Sigmoid colon (tissue), 7 donors: Measurements from ENCODE around the gene ZNF775. TPM values are rescaled to one million over a fixed set of nuclear protein-coding genes. Genes with fewer than 3 reads are reported as not detected.

Experiments
- DNase-seq: peaks from one replicate; pipeline ENCODE4 v3.0.0-alpha.2; 2019
- H3K27ac ChIP-seq, 4 donors: fragments of 200-600 bp; sonication (generic); one replicate each; pipeline ENCODE4 v1.5.1; 2016 to 2019; ENCODE audit warnings: mild to moderate bottlenecking in 1 of 4
- H3K27me3 ChIP-seq, 3 donors: fragments of 200-600 bp; sonication (generic); one replicate each; pipeline ENCODE4 v1.5.1; 2019; ENCODE audit warnings: mild to moderate bottlenecking in 1 of 3
- H3K36me3 ChIP-seq, 4 donors: fragments of 200-600 bp; sonication (generic); one replicate each; pipeline ENCODE4 v1.5.1; 2016 to 2019
- H3K4me1 ChIP-seq, 4 donors: fragments of 200-600 bp; sonication (generic); one replicate each; pipeline ENCODE4 v1.5.1; 2017 to 2019
- H3K4me3 ChIP-seq, 4 donors: fragments of 200-600 bp; sonication (generic); one replicate each; pipeline ENCODE4 v1.5.1; 2017 to 2019; ENCODE audit warnings: mild to moderate bottlenecking in 2 of 4, moderate library complexity in 1 of 4
- H3K9me3 ChIP-seq, 4 donors: fragments of 200-600 bp in 3 of 4; sonication (generic) in 3 of 4; one replicate each; pipeline versions ENCODE4 v1.5.1 to v1.6.1; 2013 to 2019
- CTCF ChIP-seq, 4 experiments: fragments of 450-650 bp in 3 of 4; fragments of 200-600 bp in 1 of 4; IDR thresholded peaks; one replicate each; pipeline ENCODE4 v1.5.1; 2016 to 2019; ENCODE audit warnings: antibody characterized with exemption in 4 of 4, mild to moderate bottlenecking in 3 of 4, moderate library complexity in 2 of 4
- EP300 ChIP-seq, 4 donors: sonication (generic); formaldehyde crosslinking; IDR thresholded peaks; one replicate each; pipeline ENCODE4 v1.6.1; 2017; ENCODE audit warnings: antibody characterized with exemption in 4 of 4
- POLR2A ChIP-seq, 2 donors: fragments of 450-650 bp; IDR thresholded peaks; one replicate each; pipeline ENCODE4 v1.6.1; 2016; ENCODE audit warnings: antibody characterized with exemption in 2 of 2, mild to moderate bottlenecking in 2 of 2, moderate library complexity in 2 of 2
- POLR2AphosphoS5 ChIP-seq, 4 donors: sonication (generic); formaldehyde crosslinking; IDR thresholded peaks; one replicate each; pipeline ENCODE4 v1.6.1; 2017; ENCODE audit warnings: antibody characterized with exemption in 4 of 4
- WGBS, 2 donors: extraction: QIAGEN DNeasy Blood & Tissue Kit; methylation state at CpG; one replicate each; pipeline ENCODE4 v1.1.7; 2013; 5-methylcytosine and 5-hydroxymethylcytosine counted together
- intact Hi-C: fragments of 100-400 bp; cut with DNase I; formaldehyde crosslinking; loops from one replicate; pipeline ENCODE4 v1.15.1; 2023
- polyA plus RNA-seq, 3 donors: library from polyadenylated mRNA; stranded (reverse); fragments of 200-250 nt; gene quantifications; one replicate each; pipeline ENCODE4 v1.2.3, GENCODE V29; 2013
- total RNA-seq, 4 donors: library from RNA; depleted of rRNA; stranded (reverse); fragments of >200 nt; gene quantifications; one replicate each; pipeline ENCODE4 v1.1.0, GENCODE V29; 2016
- donor health status: healthy with polysubstance abuse.
- donor health status: Bipolar disorder and iron deficiency.
- donor health status: healthy.

Gene ZNF775
- total and polyA plus RNA-seq, 7 donors, result 3.0 to 10.7 (median 6.1) TPM

- TF ChIP-seq EP300 (IDR thresholded peaks at IDR 0.05), result no peak
- no peak for TF ChIP-seq CTCF (IDR thresholded peaks at IDR 0.05)
- TF ChIP-seq POLR2A (IDR thresholded peaks at IDR 0.05), result no peak
- TF ChIP-seq POLR2AphosphoS5 (IDR thresholded peaks at IDR 0.05), result no peak
Observed at GRCh38 chr7:150430465-150431085, 51.4 kb downstream of the ZNF775 start.

GRCh38 chr7:150431839-150432658 lies 52.9 kb downstream of the ZNF775 start:
- H3K36me3 ChIP-seq, result no peaks in the 10 kb centered on the region
- H3K4me1 ChIP-seq, result peaks cover 0 to 27% (median 8%) of the 10 kb centered on the region in 4 donors
- 95 to 96% methylated on average over 7 of the region's 7 CpGs for WGBS, 2 donors
- no peak overlapping the region for H3K4me3 ChIP-seq
- TF ChIP-seq EP300 (IDR thresholded peaks at IDR 0.05) (no peak), POLR2AphosphoS5 (IDR thresholded peaks at IDR 0.05) (no peak), POLR2A (IDR thresholded peaks at IDR 0.05) (no peak), CTCF (IDR thresholded peaks at IDR 0.05) (no peak)
- no peaks in the 10 kb centered on the region for H3K9me3 ChIP-seq
- no peaks in the 10 kb centered on the region for H3K27me3 ChIP-seq
- intact Hi-C loops, result no loop called here
- no peak overlapping the region for H3K27ac ChIP-seq
- DNase-seq, result no peak

More at GRCh38 chr7:150430465-150431085, 51.4 kb downstream of the ZNF775 start:
- H3K27me3 ChIP-seq, result no peaks in the 10 kb centered on the region
- WGBS, 2 donors, result 81 to 87% methylated on average over 14 of the region's 14 CpGs
- no peak for DNase-seq
- H3K4me1 ChIP-seq, result peaks cover 0 to 27% (median 8%) of the 10 kb centered on the region in 4 donors
- no peaks in the 10 kb centered on the region for H3K9me3 ChIP-seq
- H3K27ac ChIP-seq, result no peak overlapping the region
- no peaks in the 10 kb centered on the region for H3K36me3 ChIP-seq
- H3K4me3 ChIP-seq, result no peak overlapping the region
- intact Hi-C loops, result no loop called here

GRCh38 chr7:150432915-150433892 lies 54.1 kb downstream of the ZNF775 start:
- no peak for DNase-seq
- H3K36me3 ChIP-seq, result no peaks in the 10 kb centered on the region
- 68 to 80% methylated on average over 14 of the region's 14 CpGs for WGBS, 2 donors
- H3K9me3 ChIP-seq, result no peaks in the 10 kb centered on the region
- TF ChIP-seq POLR2A (IDR thresholded peaks at IDR 0.05) (no peak), EP300 (IDR thresholded peaks at IDR 0.05) (no peak), POLR2AphosphoS5 (IDR thresholded peaks at IDR 0.05) (no peak), CTCF (IDR thresholded peaks at IDR 0.05) (no peak)
- no peaks in the 10 kb centered on the region for H3K27me3 ChIP-seq
- H3K4me1 ChIP-seq, result peaks cover 0 to 26% (median 8%) of the 10 kb centered on the region in 4 donors
- H3K4me3 ChIP-seq, result no peak overlapping the region
- no peak overlapping the region for H3K27ac ChIP-seq
- intact Hi-C loops, result no loop called here

- H3K4me1 ChIP-seq, result peaks cover 0 to 15% (median 6%) of the 10 kb centered on the region in 4 donors
- no peaks in the 10 kb centered on the region for H3K9me3 ChIP-seq
- WGBS, 2 donors, result 67 to 79% methylated on average over 8 of the region's 8 CpGs
- TF ChIP-seq POLR2AphosphoS5 (IDR thresholded peaks at IDR 0.05) (no peak), CTCF (IDR thresholded peaks at IDR 0.05) (no peak), POLR2A (IDR thresholded peaks at IDR 0.05) (no peak), EP300 (IDR thresholded peaks at IDR 0.05) (no peak)
- no peaks in the 10 kb centered on the region for H3K36me3 ChIP-seq
- no peak overlapping the region for H3K4me3 ChIP-seq
- no peak for DNase-seq
- no peaks in the 10 kb centered on the region for H3K27me3 ChIP-seq
- H3K27ac ChIP-seq, result no peak overlapping the region
- intact Hi-C loops, result no loop called here
Observed at GRCh38 chr7:150434240-150434639, 55.1 kb downstream of the ZNF775 start.
